Stimulated activated naive CD8-positive, alpha-beta T cell treated with anti-CD3 and anti-CD28 coated beads, Interleukin-15, amount 100 ng/mL, for 72 hours (primary cell): ENCODE data around the gene MPI.

Experiments
- ATAC-seq: fragments of 150-1000 bp; cut with Tn5 transposase; 2 replicates; pipeline ENCODE4 v1.10.0; 2021; ENCODE audit warnings: mild to moderate bottlenecking, moderate library complexity
- DNase-seq, 2 donors: peaks; one replicate each; pipeline ENCODE4 v3.0.0; 2021 to 2022
- H3K27ac Mint-ChIP-seq, 2 donors: one replicate each; pipeline ENCODE4 v1.8.0; 2022; ENCODE audit warnings: mild to moderate bottlenecking in 2 of 2, mixed read lengths in 2 of 2, moderate library complexity in 2 of 2
- H3K27me3 Mint-ChIP-seq: one replicate; pipeline ENCODE4 v1.8.0; 2022; ENCODE audit warnings: mixed read lengths
- H3K4me1 Mint-ChIP-seq: one replicate; pipeline ENCODE4 v1.8.0; 2022; ENCODE audit warnings: mild to moderate bottlenecking, mixed read lengths
- H3K4me3 Mint-ChIP-seq, 2 donors: one replicate each; pipeline ENCODE4 v1.8.0; 2022; ENCODE audit warnings: mild to moderate bottlenecking in 2 of 2, mixed read lengths in 2 of 2, moderate library complexity in 1 of 2
- H3K9me3 Mint-ChIP-seq, 2 donors: one replicate each; pipeline ENCODE4 v1.8.0; 2022; ENCODE audit warnings: mixed read lengths in 2 of 2

Gene MPI, protein sequence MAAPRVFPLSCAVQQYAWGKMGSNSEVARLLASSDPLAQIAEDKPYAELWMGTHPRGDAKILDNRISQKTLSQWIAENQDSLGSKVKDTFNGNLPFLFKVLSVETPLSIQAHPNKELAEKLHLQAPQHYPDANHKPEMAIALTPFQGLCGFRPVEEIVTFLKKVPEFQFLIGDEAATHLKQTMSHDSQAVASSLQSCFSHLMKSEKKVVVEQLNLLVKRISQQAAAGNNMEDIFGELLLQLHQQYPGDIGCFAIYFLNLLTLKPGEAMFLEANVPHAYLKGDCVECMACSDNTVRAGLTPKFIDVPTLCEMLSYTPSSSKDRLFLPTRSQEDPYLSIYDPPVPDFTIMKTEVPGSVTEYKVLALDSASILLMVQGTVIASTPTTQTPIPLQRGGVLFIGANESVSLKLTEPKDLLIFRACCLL

DNA sequence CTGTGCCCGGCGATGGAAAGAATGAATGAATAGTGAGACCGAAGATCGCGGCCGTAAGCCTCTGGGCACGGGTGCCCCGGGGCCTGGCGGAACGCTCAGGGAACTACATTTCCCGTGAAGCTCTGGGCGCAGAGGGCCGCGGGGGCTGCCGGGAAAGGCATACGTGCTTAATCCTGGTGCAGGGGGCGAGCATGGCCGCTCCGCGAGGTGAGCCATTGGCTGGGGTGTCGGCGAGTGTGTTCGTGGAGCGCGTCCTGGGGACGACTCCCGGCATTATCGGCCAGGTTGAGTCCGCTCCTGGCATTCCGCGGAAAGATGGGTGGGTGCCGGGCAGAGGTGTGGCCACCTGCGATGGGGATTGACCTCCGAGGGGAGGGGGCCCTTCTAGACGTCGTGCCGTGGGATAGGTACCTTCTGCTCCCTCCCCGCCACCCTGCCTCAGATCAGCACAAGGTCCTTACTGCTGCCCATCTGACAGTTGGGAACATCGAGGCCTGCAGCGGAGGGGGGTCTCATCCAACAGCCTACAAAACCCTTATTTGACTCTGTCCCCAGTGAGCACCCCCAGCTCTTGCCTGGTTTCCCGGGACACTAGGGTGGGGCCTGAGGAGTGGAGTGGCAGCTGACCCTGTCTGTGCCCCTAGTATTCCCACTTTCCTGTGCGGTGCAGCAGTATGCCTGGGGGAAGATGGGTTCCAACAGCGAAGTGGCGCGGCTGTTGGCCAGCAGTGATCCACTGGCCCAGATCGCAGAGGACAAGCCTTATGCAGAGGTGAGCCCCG lies at the start of gene MPI:
Gene MPI (plus strand): TSS at position 160 of the 782 bp plus-strand sequence. CDS start 32 bp downstream, at position 192.
- Mint-ChIP-seq H3K27ac (peak within 1 kb of the TSS; percentile 95 to 96), H3K9me3 (no peaks in the 10 kb centered on the region), H3K4me3 (peak within 1 kb of the TSS; percentile 86 to 95), H3K27me3 (no peaks in the 10 kb centered on the region), H3K4me1 (peaks cover 53% of the 10 kb centered on the region)
- peak; percentile 85 to 88 for DNase-seq
- ATAC-seq = peak; percentile 98

DNA sequence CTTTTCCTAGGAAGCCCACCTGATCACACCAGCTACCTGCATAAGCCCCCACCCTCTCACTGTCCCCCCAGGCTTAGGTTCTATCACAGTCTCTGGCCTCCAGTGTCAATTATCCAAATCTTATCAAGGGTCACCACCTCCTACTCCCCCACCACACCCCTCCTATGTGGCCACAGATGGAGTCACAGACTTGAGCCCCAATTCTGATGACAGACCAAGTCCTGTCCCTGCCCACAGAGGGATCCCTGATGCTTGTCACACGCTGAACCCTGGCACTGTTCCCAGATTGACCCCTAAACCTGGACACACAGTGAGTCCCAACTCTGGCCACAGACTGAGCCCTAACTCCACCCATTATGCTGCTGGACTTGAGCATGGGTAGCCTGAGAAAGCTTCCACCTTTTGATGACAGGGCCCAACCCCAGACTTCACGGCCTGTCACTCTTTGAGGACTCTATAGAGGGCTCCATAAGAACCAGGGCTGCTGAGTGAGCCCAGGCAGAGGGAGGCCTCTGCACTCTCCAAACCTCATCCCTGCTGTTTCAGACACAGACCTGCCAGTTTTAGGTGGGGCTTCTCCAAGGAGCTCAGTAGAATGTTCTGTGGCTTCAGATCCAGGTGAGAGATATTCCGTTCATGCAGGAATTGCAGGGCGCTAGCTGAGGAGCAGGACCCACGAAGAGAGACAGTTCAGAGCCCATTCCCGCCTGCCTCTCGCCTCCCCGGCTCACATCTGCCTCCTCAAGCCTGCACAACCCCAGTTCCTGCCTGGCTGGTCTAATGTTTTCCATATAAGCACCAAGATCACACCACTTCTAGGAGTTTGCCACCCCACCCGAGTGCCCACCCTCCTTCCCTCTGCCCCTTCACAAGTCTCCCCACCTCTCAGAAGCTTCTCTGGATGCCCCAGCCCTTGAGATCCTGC lies 48.7 kb upstream of the MPI start:
- Mint-ChIP-seq H3K27ac (peak overlapping the region; percentile 67 to 79), H3K4me3 (peak overlapping the region; percentile 90 to 95), H3K4me1 (peaks cover 52% of the 10 kb centered on the region), H3K9me3 (no peaks in the 10 kb centered on the region), H3K27me3 (no peaks in the 10 kb centered on the region)
- DNase-seq = no peak
- ATAC-seq = no peak

DNA sequence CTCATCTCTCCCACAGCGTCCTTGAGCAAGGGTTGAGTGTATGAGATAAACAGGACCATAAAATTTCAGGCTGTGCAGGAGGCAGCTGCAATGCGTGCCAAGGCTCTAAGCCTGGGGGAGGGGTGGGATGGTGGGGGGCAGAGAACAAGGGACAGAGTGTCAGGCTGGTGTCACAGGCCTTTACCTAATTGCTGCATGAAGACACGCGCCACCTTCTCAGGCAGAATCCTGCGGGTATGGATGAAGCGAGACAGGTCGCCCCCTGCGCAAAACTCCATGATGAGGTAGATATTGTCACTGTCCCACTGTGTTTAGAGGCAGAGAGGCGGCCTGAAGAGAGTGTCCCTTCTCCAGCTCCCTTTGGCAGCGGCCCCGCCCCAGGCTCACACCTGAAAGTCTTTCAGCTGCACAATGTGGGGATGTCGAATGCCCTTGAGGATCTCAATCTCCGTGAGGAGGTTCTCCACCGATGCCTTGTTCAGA lies 47.9 kb upstream of the MPI start:
- peak overlapping the region; percentile 90 to 95 for H3K4me3 Mint-ChIP-seq
- H3K27ac Mint-ChIP-seq = peak overlapping the region in 1 of 2 donors; percentile 65
- ATAC-seq (no peak), DNase-seq (no peak)
- H3K9me3 Mint-ChIP-seq = no peaks in the 10 kb centered on the region
- H3K4me1 Mint-ChIP-seq = peaks cover 53% of the 10 kb centered on the region
- no peaks in the 10 kb centered on the region for H3K27me3 Mint-ChIP-seq

DNA sequence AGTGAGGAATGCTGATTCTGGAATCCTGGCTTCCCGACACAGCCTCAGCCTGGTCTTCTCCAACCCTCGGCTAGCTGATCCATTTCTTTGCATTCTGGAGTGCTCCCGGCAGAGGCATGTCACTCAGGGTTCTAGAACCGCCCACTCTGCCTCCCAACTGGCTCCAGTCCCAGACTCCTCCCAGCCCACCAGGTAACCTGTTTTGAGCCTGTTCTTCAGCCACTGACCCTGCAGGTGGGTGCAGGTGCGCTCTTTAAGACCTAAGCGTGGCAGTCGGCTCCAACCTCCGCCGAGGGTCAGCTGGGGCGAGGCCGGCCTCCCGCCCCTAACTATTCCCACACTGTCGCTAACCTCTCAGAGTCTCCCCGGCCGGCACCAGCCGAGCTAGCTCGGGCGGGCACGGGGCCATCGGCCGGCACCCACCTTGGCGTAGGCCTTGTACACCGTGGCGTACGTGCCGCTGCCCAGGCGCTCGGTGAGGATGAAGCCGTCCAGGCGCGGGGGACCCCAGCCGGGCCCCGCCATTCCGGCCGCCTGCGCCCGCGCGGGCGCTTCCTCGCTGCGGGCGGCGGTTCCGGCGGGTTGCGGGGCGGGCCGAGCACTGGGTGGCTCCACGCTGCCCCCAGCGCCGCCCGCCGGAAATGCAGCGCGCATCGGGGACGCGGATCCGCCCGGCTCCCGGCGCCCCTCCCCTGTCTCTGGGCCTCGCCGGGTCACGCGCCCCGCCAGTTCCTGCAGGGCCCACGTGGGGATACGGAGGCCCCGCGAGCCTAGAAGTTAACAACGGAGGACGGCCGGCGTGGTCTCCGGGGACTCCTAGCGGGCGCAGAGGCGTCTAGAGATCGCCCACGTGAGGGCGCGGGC lies 47.0 kb upstream of the MPI start, which contains the start of gene ULK3:
Gene ULK3 (minus strand): TSS at position 576 of the 864 bp plus-strand sequence. CDS start 51 bp downstream, at position 525.
- DNase-seq = peak; percentile 94 to 96
- Mint-ChIP-seq H3K4me3 (peak within 1 kb of the TSS; percentile 90 to 95), H3K27ac (peak within 1 kb of the TSS; percentile 94), H3K4me1 (peaks cover 53% of the 10 kb centered on the region), H3K9me3 (no peaks in the 10 kb centered on the region), H3K27me3 (no peaks in the 10 kb centered on the region)
- peak; percentile 89 for ATAC-seq

DNA sequence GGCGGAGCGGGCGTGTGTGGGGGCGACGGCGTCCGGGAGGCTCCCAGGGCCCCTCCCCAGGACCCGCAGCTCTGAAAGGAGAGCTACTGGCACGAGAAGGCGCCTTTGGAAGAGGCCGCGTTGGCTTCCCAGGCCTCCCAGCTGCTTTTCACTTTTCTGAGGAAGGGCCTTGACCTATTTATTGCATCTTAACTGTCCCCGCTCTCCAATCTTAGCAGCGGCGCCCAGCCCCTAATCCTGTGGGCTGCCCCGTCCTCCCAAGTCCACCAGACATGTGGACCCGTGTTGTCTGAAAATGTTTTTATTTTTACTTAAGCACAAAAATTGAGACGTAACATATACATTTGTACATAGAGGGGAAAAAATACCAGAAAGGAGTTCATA lies 46.4 kb upstream of the MPI start:
- Mint-ChIP-seq H3K27me3 (no peaks in the 10 kb centered on the region), H3K9me3 (no peaks in the 10 kb centered on the region), H3K4me1 (peaks cover 53% of the 10 kb centered on the region), H3K4me3 (peak overlapping the region; percentile 90 to 95), H3K27ac (peak overlapping the region; percentile 83 to 94)
- ATAC-seq = no peak
- DNase-seq = no peak

DNA sequence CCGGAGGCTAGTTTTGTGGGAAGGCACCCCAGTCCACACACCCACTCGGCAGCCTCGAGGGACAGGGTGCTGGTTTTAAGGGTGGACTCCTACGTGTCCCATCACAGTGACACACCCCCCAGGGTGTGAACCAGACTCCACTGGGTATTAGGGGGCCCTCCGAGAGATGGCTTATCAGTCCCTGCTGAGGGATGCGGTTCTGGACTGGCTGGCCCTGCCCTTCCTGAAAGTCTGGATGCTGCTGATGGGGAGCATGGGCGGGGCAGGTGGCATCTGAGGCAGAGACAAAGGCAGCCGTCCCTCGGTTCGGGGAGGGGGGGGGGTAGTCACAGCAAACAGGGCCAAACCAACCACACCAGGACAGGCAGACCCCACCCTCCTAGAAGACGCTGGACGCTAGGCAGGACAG lies 45.9 kb upstream of the MPI start:
- peak overlapping the region; percentile 33 to 94 for H3K27ac Mint-ChIP-seq
- peaks cover 53% of the 10 kb centered on the region for H3K4me1 Mint-ChIP-seq
- H3K4me3 Mint-ChIP-seq = peak overlapping the region; percentile 90 to 95
- no peaks in the 10 kb centered on the region for H3K9me3 Mint-ChIP-seq
- DNase-seq (no peak), ATAC-seq (no peak)
- H3K27me3 Mint-ChIP-seq = no peaks in the 10 kb centered on the region

DNA sequence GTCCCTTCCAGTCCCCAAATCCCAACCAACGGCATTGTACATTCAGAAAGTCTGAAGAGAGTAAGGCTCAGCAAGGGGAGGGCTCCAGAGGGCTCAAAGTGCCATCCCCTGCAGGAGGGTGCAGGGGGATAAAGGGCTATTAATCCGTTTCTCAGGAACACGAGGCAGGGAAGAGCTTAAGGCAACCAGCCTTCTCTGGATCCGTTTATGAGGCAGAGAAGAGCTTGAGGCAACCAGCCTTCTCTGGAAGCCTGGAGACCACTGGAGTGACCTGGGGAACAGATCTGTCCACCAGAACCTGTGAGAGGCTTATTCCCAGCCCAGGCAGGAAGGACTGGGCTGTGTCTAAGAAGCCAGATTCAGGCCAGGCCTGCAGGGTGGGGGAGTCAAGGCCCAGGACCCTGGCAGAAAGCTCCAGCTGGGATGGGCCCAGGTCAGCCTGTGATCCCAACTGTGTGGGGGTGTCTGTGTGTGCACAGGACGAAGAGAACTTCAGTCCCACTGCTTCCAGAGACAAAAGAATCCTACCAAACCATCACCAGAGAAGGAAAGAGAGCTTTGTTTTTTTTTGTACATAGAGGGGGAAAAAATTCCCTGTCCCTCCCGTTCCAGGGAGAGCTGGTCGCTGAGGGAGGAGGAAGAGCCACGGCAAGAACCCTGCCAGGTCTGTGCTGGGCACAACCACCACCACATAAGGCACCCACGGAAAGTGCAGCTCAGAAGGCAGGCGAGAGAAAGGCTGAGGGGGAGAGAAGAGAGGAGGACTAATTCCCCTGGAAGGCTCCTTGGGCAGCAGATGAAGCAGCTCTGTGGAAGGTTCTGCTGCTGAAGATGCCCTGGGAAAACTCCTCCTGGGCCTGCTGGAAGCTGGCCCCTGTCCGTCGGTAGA lies 45.3 kb upstream of the MPI start:
- H3K27ac Mint-ChIP-seq = peak overlapping the region; percentile 88 to 89
- no peaks in the 10 kb centered on the region for H3K27me3 Mint-ChIP-seq
- DNase-seq = peak in 1 of 2 donors; percentile 23
- no peaks in the 10 kb centered on the region for H3K9me3 Mint-ChIP-seq
- H3K4me1 Mint-ChIP-seq = peaks cover 53% of the 10 kb centered on the region
- H3K4me3 Mint-ChIP-seq = peak overlapping the region; percentile 90 to 95
- no peak for ATAC-seq

DNA sequence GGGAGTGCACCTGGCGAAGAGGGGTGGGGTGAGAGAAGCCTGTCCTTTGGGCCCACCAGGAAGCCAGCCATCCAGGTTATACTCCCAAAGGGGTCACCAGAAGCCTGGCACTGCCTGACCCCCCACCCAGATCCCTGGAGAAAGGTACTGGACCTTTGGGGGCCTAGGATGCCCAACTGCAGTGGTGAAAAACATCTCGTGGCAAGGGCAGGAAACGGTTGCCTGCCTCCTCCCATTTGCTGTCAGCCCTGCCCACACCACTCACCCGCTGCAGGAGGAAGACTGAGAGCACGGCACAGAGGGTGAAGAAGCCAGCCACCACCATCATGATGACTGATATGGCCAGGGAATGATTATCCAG lies 44.7 kb upstream of the MPI start:
- peaks cover 53% of the 10 kb centered on the region for H3K4me1 Mint-ChIP-seq
- H3K27ac Mint-ChIP-seq = peak overlapping the region; percentile 88 to 89
- H3K9me3 Mint-ChIP-seq = no peaks in the 10 kb centered on the region
- no peaks in the 10 kb centered on the region for H3K27me3 Mint-ChIP-seq
- DNase-seq (peak; percentile 46 to 64), ATAC-seq (peak; percentile 65)
- H3K4me3 Mint-ChIP-seq = peak overlapping the region; percentile 90 to 95

DNA sequence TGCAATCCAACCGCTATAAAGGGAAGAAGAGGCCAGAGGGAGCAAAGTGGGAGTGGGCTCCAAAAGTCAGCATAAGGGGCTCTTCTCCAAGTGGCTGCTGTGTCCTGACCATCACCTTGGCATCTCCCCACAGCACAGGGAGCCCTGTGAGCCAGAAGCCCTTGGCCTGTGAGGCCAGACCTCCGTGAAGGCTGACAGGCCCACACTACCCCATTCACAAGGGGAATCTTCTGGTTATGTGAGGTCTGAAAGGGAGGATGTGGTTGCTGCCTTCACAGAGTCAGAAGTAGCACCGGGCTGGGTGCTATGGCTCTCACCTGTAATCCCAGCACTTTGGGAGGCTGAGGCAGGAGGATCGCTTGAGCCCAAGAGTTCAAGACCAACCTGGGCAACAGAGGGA lies 44.3 kb upstream of the MPI start:
- H3K9me3 Mint-ChIP-seq = no peaks in the 10 kb centered on the region
- H3K27me3 Mint-ChIP-seq = no peaks in the 10 kb centered on the region
- DNase-seq (peak; percentile 23 to 29), ATAC-seq (peak; percentile 56)
- peak overlapping the region; percentile 88 to 89 for H3K27ac Mint-ChIP-seq
- peak overlapping the region; percentile 90 to 95 for H3K4me3 Mint-ChIP-seq
- H3K4me1 Mint-ChIP-seq = peaks cover 53% of the 10 kb centered on the region

DNA sequence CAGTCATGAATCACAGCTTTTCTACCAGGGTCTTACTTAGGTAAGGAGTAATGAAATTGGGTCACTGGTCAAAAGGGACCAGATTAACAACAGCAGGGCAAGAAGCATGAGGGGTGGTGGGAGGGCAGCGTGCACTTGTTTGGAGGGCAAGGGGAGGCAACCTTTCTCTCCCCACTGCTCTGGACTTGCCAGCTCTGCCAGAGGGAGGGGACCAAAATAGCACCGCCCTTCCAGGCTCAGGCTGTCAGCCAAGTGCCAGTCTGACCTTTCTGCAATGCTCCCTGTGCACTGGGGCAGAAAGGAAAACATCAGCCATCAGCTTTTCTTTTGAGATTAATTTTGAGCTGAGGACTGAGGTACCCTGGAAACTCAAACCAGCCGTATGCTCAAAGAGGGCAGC lies 42.4 kb upstream of the MPI start:
- Mint-ChIP-seq H3K4me1 (peaks cover 34% of the 10 kb centered on the region), H3K27ac (no peak overlapping the region), H3K9me3 (no peaks in the 10 kb centered on the region), H3K27me3 (no peaks in the 10 kb centered on the region), H3K4me3 (no peak overlapping the region)
- DNase-seq = no peak
- no peak for ATAC-seq

DNA sequence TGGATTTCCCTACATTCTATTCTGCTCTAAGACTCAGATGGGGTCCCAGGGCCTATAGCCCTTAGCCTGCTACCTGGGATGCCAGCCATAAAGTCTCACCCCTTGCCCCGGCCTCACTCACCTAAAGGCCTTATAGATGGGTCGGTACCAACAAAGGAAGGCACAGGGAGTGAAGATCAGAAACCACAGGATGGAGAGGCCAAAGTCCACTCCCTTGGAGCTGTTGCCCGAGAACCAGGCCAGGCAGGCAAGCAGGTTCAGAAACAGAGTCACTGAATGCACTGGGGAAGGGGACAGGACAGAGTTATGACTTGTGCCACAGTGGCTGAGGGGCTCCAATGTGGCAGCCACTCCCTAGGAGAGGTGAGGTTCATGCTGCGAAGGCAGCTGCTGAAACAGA lies 39.4 kb upstream of the MPI start:
- ATAC-seq = no peak
- no peaks in the 10 kb centered on the region for H3K9me3 Mint-ChIP-seq
- no peak overlapping the region for H3K4me3 Mint-ChIP-seq
- H3K27ac Mint-ChIP-seq = no peak overlapping the region
- DNase-seq = no peak
- peaks cover 9% of the 10 kb centered on the region for H3K4me1 Mint-ChIP-seq
- H3K27me3 Mint-ChIP-seq = no peaks in the 10 kb centered on the region

DNA sequence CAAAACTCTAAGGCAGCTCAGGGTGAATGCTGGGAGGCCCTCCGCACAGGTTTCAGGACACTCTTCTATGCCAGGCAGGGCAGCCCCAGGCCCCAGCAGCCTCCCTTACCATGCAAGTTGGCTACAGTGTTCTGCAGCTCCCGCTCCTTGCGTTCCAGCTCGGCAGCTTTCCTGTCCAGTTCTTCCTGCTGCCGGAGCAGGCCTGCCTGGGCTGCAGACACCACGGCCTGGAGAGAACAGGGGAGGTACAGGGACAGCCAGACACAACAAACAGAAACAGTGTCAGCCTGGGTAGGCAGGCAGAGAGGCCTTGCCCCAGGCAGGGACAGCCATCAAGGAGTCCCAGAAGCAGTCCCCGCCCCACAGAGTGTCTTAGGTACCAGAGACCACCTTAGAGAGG lies 37.9 kb upstream of the MPI start:
- DNase-seq (no peak), ATAC-seq (peak; percentile 20)
- H3K27me3 Mint-ChIP-seq = no peaks in the 10 kb centered on the region
- peaks cover 10% of the 10 kb centered on the region for H3K4me1 Mint-ChIP-seq
- no peaks in the 10 kb centered on the region for H3K9me3 Mint-ChIP-seq
- no peak overlapping the region for H3K4me3 Mint-ChIP-seq
- H3K27ac Mint-ChIP-seq = peak overlapping the region in 1 of 2 donors; percentile 44

DNA sequence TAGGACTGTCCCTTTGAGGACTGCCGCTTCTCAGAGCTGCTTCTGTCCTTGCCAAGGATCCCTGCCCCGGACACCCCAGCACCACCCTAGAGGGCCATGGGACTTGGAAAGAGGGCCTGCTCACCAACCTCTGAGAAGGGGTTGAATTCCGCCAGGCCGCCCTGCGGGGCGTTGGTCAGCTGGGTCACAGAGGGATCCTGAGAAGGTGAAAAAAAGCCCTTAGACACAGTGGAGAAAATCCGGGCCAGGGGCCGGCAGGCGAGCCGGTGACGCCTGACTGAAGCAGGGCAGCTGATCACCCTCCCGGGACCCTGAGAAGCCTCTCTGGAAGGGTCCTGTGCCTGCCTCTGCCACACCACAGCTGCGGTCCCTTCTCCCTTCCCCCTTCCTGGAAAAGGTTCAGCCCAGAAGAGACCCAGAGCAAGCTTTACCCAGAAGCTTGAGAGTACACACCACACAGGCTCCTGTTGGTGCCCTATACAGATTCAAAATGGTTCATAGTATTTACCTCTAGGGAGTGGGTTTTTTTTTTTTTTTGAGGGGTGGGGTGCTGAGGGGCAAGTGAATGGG lies 35.3 kb upstream of the MPI start:
- H3K4me3 Mint-ChIP-seq = no peak overlapping the region
- H3K4me1 Mint-ChIP-seq = peaks cover 35% of the 10 kb centered on the region
- no peaks in the 10 kb centered on the region for H3K9me3 Mint-ChIP-seq
- DNase-seq = no peak
- ATAC-seq = no peak
- H3K27me3 Mint-ChIP-seq = no peaks in the 10 kb centered on the region
- no peak overlapping the region for H3K27ac Mint-ChIP-seq
